Stimulated activated CD4-positive, alpha-beta T cell treated with anti-CD3 and anti-CD28 coated beads, TNF-alpha, amount 100 ng/mL, for 48 hours (primary cell): ENCODE results near the gene FOXD1.
"Not testable (repeated sequence)": the region's sequence is repeated elsewhere in the genome, so short reads cannot be mapped to it uniquely, and the experiment has no call there.

ENCODE experiments used
- DNase-seq, 3 donors: peaks; one replicate each; pipeline ENCODE4 v3.0.0-alpha.2; 2020; ENCODE audit warnings: low read depth in 3 of 3

FOXD1 gene

GRCh38 chr5:73464016-73464745 lies 15.6 kb upstream of the FOXD1 start:
- DNase-seq = no peak

GRCh38 chr5:73460133-73460532 lies 11.6 kb upstream of the FOXD1 start:
- no peak for DNase-seq

DNA sequence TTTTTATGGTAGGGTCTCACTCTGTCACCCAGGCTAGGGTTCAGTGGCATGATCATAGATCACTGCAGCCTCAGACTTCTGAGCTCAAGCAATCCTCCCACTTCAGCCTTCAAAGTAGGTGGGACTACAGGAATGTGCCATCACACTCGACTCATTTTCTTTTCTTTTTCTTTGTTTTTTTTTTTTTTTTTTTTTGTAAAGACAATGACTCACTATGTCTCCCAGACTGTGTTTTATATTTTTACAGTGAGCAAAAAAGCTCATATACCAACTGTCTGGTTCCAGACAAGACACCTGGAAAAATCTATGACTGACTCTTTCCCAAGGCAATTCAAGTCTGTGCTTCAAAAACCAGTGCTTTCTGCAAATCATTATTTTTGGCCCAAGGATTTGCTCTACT lies 10.8 kb upstream of the FOXD1 start:
- DNase-seq = no peak

DNA sequence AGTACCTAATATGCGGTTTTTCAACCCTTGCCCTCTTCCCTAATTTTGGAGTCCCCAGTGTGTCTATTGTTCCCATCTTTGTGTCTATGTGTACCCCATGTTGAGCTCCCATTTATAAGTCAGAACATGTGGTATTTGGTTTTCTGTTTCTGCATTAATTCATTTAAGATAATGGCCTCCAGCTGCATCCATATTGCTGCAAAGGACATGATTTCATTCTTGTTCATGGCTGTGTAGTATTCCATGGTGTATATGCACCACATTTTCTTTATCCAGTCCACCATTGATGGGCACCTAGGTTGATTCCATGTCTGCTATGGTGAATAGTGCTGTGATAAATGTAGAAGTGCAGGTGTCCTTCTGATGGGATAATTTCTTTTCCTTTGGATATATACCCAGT lies 7.9 kb upstream of the FOXD1 start:
- not testable (repeated sequence) for DNase-seq

DNA sequence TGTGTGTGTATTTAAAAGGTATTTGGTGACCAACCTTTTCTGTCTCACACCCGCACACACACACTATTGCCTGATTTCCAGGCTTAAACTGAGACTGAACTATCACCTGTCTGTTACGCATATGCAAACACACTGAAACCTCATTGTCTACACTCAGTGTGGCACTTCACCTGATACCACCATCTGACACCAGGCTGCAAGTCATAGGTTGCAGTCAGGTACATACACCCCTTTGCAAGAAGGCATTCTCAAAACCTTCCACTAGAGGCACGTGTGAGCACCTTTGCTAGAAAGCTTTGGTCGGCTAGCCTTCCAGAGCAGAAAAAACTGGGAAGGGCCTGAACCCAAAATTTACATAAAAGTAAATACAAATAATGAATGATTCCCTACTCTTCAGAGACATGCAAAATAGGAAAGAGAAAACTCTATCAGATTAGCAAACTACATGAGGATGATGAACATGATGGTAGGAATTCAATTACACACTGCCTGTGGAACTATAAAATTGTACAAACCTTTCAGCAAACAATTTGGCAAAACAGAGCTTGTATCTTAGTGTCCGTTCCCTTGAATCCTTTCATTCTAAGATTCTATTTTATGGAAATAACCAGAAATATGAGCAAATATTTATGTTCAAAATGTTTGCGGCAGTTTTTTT lies 5.9 kb upstream of the FOXD1 start:
- no peak for DNase-seq

DNA sequence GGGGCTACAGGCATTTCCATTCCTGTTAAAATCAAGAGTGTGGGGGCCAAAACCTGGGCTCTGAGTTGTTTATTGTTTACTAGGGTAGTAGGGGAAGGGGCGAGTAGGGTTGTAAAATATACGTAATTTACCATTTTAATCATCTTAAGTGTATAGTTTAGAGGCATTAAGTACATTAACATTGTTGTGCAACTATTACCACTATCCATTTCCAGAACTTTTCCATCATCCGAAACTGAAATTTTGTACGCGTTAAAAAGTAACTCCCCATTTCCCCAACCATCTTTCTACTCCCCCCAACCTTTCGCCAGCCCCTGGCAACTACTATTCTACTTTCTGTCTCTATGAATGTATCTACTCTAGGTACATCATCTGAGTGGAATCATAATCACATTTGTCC lies 3.6 kb upstream of the FOXD1 start:
- DNase-seq = no peak

GRCh38 chr5:73451224-73452130 lies 2.9 kb upstream of the FOXD1 start:
- DNase-seq = peak; percentile 35 to 65 (median 57)

- no peak for DNase-seq
Measured at GRCh38 chr5:73450672-73451223, 2.2 kb upstream of the FOXD1 start.

DNA sequence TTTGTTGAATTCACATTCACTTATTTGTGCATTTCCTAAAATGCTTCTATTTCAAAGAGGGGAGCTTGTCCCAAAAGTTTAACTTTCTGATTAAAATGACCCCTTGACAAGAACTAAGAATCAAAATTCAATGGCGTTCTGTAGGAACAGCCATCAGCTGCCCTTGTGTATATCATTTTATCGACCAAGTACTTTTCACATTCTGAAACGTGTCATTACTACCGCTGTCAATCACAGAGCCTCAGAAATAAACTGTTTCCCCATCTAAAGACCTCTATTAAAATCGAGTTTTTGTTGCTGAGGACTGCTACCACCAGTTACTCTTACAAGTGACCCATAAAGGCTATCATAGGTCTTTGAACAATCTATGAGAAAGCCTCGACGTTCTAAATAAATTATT lies 1.6 kb upstream of the FOXD1 start:
- DNase-seq = no peak

DNA sequence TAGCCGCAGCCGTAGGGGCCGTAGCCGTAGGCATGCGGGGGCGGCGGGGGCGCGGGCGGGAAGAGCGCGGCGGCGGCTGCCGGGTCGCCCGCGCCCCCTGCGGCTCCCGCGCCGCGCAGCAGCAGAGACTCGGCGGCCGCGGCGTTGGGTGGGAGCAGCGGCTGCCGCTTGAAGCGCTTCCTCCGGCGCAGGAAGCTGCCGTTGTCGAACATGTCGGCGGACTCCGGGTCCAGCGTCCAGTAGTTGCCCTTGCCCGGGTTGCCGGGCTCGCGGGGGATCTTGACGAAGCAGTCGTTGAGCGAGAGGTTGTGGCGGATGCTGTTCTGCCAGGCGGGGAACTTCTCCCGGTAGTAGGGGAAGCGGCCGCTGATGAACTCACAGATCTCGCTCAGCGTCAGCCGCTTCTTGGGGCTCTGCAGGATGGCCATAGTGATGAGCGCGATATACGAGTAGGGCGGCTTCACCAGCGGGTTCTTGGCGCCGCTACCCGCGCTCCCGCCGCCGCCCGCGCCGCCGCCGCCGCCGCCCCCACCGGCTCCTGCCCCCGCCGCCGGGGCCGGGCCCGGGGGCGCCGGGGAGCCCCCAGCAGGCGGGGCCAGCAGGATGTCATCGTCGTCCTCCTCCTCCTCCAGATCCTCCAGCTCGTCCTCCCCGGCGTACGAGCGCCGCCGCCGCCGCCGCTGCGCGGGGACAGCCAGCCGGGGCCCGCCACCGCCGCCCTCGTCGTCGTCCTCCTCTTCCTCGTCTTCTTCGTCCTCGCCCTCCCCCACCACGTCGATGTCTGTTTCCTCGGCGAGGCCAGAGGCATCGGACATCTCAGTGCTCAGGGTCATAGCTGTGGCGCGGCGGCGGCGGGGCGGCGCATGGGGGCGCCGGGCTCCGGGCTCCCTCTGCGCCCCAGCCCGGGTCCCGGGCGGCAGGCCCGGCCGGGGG lies 781 bp downstream of the FOXD1 start:
- DNase-seq = no peak

GRCh38 chr5:73446631-73447529 lies 1.7 kb downstream of the FOXD1 start:
- no peak for DNase-seq

DNA sequence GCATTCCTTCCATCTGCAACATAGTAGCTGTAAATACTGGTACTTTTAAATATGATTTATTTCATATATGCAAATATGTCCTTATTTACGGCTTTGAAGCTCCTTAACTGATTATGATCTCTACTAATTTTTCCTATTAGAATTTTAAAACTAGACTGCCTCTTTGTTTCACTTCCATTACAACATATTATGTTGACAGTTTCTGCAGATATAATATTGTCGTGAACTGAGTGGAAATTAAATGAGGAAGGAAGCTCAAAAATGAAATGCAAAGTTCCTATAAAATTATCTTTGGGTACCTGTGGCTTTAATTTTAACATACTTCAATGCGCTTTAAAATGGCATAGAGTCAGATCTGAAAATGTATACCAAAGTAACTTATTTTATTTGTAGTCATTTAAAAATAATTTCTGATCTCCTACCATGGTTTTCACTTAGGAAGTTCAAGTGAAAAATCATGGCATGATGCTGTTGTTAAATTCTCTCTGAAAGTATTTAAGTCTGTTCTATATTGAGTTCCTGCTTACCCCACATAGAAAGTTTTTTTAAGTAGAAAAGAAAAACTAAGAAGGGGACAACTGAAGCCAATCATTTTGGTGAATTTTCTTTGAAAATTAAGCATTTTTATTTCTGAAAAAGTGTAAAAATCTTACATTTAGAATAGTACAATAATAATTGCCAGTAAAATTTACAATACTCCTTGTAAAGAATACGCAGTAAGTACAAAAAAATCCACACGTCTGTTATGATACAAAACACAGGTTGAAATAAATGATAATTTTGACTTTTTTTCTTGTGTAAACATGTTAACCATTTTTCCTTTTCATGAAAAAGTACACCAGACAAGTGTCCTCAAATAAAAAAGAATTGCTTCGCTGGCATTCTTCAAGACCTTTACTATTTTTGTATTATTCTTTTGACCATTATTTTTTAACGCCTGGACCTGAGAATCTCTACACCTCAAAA lies 2.6 kb downstream of the FOXD1 start:
- no peak for DNase-seq

DNA sequence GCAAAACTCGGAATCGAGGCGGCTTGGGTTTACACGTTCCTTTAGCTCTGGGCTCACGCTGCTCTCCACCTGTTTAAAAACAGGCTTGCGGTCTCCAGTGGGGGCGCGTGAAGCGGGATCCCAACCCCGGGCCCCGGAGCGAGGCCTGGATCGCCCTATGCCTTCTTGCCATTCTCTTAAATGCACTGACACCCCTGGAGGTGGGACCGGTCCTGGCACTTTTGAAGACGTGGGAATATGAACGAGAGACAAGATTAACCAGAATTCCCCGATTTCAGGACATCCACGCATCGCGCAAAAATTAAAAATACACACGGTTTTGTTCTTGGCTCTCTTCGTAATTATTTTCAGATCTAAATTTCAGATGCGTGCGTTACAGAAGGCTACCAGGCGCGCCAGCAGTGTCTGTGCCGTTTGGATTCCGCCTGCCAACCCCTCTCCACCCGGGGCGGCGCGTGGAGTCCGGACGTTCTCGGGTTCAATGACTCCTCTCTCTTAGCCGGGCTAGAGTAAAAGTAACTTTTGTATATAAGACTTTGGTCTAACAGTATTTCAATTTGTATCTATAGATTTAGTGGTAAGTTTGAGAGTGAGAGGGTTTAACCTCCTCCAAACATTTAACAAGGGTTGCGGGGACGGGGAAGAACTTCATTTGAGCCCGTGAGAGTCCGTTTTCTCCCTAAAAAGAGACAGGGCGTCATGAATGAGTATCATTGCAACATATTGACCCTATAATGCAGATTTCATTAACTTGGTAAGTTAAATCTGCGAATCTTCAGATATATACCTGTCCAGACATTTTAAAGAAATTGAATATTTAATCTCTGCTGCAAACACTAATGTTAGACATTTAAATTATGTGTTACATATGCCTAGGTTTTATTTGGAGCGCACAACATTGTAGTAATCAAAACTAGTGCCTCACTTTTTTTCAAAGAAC lies 3.8 kb downstream of the FOXD1 start:
- no peak for DNase-seq

DNA sequence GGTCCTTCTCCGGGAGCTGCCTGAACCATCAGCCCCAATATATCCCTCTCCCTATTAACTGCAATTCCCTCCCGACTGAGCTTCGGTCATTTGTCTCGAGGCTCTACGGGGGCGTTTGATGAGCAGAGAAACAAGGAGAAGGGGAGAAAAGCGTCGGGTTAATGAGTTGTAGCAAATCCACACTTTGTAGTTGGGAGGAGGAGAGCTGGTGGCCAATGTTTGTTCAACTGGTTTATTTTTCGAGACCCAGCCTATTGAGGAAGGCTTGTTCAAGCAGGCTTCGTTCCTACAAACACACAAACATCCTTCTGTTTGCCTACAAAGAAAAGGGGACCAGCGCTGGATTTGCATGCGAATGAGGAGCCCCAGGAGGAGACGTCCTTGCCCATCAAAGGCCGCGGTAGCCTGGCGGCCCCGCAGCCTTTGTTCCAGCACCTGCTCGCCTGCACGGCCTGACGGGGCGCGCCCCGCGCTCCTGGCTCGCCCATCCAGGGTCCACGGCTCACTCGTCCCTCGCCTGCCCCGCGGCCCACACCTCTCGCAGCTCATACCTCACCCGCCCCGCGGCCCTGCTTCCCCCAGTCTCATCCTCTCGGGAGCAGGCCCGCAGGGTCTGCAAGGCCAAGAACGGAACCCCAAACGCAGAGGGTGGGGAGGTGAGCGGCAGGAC lies 4.6 kb downstream of the FOXD1 start:
- DNase-seq = no peak

- DNase-seq = no peak
Measured at GRCh38 chr5:73442996-73443627, 5.5 kb downstream of the FOXD1 start.

- DNase-seq = no peak
Measured at GRCh38 chr5:73442231-73442811, 6.3 kb downstream of the FOXD1 start.
